NK-92 treated with Interleukin-12 subunit alpha and Interleukin-12 subunit beta, amount 100 ng/mL, for 24 hours (cell line): ENCODE measurements around the gene LSP1.
A peak's percentile ranks its signal among the peaks of the same experiment; 100 is the strongest.
"Not testable (repeated sequence)": the region's sequence is repeated elsewhere in the genome, so short reads cannot be mapped to it uniquely, and the experiment has no call there.

Source experiments
- DNase-seq: peaks from one replicate; lab custom pipeline; 2025; lab: John Stamatoyannopoulos, UW

Gene LSP1

DNA sequence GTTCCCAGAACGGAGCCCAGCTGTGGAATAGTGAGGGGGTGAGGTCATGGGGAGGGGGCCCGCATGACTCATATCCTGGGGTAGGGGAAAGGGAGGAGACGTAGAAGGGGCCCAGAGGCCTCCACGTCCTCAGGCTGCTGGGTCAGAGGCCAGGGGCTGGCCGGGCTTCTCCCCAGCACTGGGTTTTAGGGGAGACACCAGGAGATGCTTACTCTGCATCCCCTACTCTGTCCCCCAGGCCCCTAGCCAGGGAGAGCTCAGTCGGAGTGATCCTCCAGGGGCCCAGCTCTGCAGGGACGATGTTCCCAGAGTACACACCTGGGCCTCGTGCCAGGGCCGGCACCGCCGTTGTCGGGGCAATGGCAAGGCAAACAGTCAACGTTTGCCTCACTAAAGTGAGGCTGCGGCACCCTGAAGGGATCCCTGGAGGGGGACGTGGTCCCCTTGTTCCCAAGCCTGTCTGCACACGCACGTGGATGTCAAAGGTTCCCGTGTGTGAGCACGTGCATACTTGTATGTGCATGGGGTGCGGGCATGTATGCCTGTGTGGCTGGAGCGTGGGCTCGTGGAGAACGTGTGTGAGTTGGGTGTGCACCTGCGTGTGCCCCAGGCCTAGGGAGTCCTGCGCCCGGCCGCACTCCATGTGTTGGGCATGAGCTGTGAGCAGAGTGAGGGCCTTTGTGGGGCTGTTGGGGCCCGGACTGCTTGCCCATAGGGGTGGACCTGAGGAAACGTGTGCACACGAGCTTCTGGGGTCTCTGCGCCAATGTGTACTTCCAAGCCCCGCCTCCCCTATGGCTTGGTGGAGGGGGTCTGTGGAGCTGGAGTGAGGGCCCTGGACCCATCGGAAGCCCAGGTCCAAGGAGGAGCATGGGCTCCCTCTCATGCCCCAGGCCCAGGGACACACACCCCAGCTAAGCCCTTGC is 24.6 kb downstream of the LSP1 start:
- DNase-seq, result no peak

DNA sequence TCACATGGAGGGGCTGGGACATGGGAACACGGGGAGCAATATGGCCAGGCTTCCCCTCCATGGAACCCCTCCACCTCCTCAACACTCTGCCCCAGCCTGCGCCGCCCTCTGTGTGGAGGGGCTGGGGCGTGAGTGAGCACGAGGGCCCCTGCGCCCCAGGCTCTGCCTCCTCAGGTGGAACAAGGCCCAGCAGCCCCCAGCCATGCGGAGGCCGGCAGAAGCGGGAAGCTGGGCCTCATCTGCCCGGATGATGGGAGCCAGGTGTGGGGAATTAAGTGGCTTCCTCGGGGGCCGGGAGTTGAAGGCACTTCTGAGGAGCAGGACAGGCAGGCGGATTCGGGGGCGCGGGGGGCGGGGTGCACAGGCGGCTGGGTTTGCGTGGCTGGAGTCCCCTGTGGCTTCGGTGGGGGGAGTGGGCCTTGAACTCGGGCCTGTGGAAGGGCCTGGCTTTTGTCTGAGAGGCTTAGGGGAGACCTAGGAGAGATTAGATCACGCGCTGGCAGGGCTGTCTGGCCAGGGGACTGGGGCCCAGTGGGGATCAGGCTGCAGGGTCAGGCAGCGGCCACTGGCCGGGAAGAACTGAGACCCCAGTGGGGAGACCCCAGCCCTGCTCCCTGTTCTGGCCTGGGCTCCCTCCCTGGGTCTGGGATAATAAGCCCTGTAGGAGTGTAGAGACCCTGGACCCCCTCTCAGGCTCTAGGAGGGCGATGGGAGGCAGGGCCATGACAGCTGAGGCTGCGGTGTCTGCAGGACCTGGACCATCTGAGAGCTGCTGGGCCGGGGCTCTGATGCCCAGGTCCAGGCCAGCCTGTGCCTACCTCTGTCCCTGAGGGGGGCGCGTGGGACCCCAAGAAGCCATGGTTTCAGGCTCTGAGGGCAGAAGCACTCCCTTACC is 25.5 kb downstream of the LSP1 start:
- DNase-seq, result no peak

DNA sequence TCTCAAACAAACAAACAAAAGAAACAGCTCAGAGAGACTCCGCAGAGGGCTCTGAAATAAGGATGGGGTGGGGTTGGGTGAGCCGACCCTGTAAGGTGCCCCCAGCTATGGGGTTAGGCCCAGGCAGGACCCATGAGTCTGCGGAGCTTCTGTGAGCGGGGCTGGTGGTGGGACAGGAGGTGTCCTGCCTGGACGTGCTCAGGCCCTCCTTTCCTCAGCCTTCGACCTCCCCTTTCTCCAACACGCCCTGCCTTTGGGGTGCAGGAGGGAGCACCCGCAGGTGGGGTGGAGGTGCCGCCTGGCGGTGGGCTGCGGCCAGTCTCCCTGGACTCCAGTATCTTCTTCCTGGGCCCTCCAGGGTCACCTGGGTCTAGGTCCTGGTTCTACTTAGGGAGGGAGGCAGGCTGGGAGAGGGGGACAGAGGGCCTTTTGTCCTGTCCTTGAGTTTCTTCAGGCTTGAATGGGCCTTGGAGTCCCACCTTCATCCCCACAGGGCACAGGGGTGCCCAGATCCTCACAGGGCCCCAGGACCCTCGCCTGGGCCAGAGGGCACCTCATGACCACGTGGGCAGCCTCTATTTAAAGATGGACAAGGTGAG is 26.6 kb downstream of the LSP1 start:
- no peak for DNase-seq

DNA sequence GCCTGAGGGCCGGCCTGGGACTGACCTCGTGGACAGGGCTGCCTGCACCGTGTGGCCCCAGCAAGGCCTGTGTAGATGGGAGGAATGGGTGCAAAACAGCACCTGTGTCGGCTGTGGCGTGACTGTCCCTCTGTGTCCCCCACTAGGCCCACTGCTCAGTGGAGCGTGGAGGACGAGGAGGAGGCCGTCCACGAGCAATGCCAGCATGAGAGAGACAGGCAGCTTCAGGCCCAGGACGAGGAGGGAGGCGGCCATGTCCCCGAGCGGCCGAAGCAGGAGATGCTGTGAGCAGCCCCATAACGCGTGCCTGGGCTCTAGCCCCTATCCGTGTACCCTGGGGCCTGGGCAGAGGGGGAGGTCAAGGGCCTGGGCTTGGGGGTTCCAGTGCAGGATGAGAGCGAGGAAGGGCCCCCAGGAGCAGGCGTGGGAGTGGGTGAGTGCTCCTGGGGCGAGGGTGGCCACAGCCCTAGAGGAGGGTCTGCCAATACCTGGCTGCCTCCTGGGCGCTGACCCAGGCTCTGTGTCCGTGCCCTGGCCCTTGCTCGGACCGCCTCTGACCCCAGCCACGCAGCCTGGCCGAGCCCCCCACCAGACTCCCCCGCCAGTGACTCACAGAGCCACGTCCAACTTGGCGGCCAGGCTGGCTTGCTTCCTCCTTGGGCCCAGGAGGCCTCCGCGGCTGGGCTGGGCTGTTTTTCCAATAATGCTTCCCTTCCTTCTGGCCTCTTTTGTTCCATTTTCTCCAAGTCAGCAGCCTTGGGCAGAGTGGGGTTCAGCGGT is 27.2 kb downstream of the LSP1 start:
- DNase-seq, result no peak

DNA sequence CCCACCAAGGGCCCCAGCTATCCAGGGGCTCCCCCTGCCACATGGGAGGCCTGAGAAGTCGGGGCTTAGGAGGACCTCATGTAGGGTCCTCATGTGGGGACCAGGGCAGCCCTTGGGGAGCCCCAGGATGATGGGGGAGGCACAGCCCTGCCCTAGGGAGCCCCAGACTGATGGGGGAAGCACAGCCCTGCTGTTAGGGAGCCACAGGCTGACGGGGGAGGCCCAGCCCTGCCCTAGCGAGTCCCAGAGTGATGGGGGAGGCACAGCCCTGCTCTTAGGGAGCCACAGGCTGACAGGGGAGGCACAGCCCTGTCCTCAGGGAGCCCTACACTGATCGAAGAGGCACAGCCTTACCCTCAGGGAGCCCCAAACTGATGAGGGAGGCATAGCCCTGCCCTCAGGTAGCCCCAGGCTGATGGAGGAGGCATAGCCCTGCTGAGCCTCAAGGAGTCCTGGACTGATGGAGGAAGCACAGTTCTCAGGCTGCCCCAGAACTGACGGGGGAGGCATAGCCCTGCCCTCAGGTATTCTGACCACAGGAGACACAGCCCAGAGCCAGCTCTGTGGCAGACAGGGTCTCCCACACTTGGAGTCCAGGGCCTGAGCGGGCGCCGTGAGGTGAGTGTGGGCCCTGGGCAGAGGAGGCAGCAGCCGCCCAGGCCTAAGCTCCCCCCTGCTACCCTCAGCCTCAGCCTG is 28.0 kb downstream of the LSP1 start:
- no peak for DNase-seq

DNA sequence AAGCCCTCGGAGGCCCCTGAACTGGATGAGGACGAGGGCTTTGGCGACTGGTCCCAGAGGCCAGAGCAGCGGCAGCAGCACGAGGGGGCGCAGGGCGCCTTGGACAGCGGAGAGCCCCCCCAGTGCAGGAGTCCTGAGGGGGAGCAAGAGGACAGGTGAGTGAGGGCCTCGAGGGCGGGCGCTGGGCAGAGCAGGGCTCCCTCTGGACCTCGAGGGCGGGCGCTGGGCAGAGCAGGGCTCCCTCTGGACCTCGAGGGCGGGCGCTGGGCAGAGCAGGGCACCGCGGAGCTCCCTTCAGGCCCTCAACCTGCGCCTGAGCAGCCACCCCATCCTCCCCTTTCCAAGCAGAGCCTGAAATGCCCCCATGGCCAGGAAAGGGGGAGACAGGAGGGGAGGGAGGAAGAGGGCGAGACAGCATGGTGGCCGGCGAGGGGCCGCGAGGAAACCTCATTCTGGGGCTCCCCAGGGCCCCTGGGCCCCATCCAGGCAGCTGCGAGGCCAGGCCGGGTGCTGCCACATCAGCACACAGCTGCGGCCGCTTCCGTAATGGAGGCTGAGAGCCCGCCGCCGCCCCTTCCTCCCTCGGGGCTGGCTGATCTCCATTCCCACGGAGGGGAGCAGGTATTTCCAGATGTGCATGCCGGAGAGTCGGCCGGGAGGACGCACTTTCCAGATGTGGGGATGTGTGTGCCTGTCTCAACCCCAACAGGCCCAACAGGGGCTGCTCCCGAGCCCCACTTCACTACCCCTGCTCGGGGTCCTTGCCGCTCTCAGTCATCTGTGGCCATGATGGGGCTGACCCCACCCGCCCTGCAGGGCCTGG is 28.8 kb downstream of the LSP1 start:
- DNase-seq, result no peak

DNA sequence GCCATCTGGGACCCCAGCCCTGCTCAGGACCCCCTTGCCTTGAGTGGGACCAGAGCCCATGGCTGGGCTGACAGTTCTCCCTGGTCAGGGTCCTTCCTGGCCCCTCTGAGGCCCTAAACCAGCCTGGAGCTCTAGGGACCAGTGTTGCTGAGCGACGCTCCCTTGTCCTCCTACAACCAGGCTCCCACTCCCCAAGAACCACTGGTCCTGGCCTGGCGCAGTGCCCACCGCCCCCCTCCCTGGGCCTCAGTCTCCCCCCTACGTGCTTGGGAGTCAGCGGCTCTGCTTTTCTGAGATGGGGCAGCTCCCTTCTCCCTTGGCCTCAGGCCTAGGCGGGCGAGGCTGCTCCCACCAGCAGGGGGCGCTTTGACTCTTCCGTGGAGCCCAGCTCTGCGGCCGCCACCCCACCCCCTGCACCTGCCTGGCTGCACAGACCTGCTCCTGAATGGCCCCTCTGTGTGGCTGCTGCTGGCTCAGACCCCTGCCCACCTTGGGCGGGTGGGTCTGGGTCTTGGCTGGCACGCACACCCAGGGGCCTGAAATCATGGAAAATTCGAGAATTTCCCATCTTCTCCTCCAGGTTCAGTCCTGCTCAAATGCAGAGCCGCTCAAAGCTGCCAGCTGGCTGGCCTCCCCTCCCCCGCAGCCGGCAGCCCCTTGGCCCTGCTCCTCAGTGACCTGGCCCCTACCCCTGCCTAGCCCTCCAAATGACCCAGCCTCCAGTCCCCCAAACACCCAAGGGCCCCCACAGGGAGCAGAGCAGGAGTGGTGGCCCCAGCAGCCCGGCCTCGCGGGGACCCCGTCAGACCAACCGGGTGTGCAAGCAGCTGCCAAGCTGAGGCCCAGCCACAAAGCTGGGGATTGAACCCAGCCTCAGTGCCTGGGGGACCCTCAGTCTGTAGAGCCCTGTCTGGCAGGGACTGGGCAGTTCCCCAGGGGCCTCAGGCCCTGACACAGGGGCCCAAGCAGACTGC is 29.7 kb downstream of the LSP1 start:
- DNase-seq, result peak; percentile 29

DNA sequence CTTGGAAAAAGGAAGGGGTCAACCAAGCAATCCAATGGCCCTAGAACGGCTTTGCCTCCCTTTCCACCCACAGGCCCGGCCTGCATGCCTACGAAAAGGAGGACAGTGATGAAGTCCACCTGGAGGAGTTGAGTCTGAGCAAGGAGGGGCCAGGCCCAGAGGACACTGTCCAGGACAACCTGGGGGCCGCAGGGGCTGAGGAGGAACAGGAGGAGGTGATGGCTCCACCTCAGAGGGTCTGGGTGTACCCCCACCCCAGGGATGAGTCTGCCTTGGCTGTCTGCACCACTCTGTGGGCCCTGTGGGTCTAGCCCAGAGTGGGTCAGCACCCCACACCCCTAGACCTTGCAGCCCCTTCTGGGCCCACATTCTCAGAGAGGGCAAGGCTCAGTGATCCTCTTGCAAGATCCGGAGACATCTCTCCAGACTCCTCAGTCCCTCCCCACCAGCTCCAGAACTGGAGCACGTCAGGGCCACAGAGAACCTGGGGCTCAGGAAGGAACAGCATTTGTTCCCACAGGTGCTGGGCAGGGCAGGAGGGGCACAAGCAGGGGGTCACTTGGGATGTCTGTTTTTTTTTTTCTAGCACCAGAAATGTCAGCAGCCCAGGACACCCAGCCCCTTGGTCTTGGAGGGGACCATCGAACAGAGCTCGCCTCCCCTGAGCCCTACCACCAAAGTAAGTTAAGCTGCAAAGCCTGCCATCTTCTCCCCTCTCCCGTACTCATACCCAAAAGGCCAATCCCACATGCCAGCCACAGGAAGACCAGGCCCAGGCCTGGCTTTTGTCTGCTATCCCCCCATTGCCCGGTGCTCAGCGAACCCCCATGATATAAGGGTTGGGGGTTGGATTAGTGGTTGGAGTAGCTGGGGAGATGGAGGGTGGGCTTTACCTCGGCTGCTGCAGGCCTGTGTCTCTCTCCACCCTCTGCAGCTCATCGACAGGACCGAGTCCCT is 30.7 kb downstream of the LSP1 start:
- no peak for DNase-seq

DNA sequence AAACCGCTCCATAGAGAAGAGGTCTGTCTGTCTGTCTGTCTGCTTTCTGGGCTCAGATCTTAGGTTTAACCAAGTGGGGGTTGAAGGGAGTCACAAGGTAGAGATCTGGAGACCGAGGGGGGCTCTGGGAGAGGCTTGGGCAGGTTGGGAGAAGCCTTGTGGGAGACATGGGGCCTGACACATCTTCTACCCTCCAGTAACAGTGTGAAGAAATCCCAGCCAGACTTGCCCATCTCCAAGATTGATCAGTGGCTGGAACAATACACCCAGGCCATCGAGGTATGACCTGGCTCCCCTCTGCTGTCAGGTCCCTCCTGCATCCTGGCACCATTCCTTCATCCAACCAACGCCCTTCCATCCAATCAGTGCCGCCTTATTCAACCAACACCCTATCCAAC is 31.4 kb downstream of the LSP1 start:
- no peak for DNase-seq

DNA sequence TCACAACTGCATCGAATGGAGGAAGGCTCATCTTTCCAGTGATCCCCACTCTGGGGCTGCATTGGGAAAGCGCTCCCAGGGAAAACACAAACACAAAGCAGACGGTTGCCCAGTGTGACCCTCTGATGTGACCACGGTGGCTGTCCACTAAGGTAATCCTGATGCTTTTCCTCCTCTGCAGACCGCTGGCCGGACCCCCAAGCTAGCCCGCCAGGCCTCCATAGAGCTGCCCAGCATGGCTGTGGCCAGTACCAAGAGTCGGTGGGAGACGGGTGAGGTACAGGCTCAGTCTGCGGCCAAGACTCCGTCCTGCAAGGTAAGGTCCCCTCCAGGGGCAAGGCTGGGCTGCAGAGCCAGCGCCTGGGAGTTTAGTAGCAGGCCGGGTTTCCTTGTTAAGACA is 33.7 kb downstream of the LSP1 start:
- DNase-seq, result not testable (repeated sequence)

DNA sequence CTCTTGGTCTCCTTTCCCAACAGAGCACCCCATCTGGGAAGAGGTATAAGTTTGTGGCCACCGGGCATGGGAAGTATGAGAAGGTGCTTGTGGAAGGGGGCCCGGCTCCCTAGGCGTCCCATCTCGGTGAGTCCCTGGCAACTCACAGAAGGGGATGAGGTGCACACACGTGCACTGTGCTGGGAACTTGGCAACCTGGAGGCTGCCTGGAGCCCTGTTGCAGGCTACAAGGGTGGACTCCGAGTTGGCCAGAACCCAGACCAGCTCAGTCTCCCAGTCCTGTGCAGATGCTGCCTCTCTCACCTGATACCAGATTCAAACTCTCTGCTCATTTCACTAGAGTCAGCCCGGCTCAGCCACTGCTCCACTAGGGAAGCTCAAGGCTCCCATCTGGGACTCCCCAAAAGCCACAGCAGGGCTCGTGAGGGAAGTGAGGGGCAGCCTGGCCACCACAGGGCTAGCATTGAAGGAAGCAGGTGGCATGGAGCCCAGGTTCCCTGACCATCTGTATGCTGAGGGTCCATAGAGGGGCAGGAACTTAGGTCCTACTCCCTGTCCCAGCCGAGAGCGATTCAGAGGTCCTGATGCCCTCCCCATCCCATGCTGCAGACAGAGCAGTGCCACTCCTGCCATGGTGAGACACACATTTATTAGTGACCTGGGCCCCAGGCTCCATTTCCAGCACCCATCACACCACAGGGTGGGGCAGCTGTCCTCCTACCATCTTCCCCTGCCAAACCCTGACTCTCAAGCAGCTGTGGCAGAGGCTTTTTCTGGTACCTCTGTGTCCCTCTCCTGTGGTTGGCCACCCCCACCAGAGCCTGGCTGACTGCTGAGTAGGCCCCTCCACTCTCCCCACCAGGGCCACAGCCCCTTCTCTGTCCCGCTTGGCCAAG is 34.8 kb downstream of the LSP1 start:
- DNase-seq, result no peak

DNA sequence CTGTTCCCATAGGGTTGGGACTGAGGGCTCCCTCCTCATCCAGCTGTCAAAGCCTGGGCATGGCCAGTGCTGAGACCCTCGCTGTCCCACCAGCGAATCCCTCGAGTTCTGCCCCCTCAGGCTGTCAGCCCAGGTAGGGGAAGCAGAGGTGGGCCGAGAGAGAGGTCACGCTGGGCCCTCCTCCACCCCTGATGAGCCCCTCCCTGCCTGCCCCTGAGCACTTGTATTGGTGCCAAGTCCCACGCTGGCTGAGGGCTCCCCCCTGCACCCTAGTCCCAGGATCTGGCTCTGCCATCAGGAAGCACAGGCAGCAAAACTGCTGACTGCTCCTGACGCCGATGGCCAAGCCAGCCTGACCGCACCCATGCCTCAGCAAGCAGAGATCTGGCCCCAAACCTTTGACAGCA is 35.5 kb downstream of the LSP1 start:
- no peak for DNase-seq

DNA sequence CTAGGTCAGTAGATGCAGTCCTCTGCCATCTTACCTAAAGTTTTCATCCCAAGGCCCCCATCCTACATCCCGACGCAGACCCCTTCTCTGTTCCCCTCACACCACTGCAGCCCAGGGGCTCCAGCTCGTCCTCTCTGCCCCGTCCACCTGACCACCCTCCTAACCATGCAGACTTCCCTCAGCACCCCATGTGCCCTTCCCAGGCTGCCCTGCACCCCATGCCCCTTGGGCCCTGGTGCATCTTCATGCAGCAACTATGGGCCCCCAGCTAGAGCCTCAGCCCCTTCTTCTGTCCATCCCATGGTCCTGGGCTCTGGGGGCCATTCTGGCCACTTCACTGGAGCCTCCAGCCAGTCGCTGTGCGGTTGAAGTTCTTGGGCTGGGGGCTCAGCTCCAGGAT is 35.9 kb downstream of the LSP1 start:
- DNase-seq, result no peak

DNA sequence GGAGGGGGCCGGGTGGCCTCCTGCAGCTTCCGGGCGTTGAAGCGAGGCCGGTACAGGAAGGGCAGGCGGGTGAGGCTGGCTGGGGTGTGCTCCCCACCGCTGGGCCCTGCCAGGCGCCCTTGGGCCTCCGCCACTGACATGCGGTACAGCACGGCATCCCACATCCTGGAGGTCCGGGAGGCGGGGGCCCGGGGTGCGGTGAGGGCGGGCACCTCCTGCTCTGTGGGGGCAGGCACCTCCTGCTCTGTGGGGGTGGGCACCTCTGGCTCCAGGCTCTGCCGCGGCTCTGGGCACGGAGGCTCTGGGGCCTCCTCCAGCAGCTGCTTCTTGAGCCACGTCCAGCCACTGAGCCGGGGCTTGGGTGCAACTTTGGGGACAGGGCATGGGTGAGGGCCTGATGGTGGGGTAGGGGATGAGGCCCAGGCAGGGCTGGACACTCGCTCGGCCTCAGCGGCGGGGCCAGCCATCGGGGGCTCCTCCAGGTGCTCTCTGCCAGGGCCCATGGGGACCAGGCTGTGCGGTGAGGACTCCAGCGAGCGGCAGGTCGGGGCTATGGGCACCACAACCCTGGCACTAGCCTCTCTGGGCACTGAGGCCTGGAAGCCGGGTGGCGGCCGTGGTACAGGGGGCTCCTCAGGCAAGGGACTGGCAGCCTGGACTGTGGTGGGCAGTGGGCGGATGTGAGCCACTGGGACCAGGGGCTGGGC is 36.5 kb downstream of the LSP1 start:
- DNase-seq, result no peak

DNA sequence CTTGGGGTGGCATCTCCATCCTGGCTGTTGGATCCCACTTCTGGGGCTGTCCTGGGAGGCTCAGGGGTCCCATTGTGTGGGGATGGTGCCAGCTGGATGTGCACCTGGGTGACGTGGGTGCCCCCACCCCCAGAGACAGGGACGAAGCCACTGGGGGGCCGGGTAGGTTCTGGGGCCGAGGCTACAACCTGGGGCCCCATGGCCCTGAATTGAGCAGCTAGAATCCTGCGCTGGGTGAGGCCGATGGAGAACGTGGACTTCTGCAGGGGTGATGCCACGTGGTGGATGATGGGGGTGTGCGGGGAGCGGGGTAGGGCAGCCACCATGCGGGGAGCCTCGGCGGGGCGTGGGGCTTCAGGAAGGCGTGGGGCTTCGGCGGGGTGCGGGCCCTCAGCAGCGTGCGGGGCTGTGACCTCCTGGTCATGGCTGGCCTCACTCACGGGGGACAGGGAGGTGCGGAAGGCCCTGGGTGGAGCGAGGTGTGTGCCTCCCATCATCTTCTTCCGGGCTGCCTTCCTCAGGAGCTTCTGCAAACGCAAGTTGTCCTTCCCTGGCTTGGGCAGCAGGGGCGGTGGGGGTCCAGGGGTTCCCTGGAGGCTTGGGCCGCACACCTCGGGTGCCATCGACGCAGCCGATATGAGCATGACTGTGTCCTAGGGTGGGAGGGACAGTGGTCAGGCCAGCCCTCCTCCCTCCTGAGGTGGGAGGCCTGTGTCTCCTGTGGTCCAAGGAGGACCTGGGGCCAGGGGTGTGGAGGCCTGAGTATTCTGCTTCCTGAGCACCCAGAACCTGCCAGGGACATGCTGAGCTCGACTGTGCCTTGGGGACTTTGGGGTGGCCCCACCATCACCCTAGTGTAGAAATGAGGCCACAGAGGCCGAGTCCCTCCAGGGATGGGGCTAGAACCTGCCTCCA is 37.3 kb downstream of the LSP1 start:
- DNase-seq, result no peak
